Activated T-cell treated with anti-CD3 and anti-CD28 coated beads, Interleukin-2, amount 50 U/mL, for 48 hours (primary cell): ENCODE results near the gene ALDH1A1.
"Not testable (repeated sequence)": the region's sequence is repeated elsewhere in the genome, so short reads cannot be mapped to it uniquely, and the experiment has no call there.

Source experiments
- DNase-seq, 2 experiments: peaks; one replicate each; pipeline ENCODE4 v3.0.0-alpha.2; 2020

Gene ALDH1A1

GRCh38 chr9:72942451-72942850 is 10.4 kb downstream of the ALDH1A1 start:
- DNase-seq: no peak

- DNase-seq: not testable (repeated sequence)
Measured at GRCh38 chr9:72939581-72939980, 13.3 kb downstream of the ALDH1A1 start.

GRCh38 chr9:72937545-72937944 is 15.3 kb downstream of the ALDH1A1 start:
- no peak for DNase-seq

GRCh38 chr9:72936679-72937078 is 16.2 kb downstream of the ALDH1A1 start:
- no peak for DNase-seq

GRCh38 chr9:72936266-72936665 is 16.6 kb downstream of the ALDH1A1 start:
- DNase-seq: no peak

GRCh38 chr9:72935595-72935994 is 17.3 kb downstream of the ALDH1A1 start:
- DNase-seq: no peak

- DNase-seq: no peak
Measured at GRCh38 chr9:72933730-72934665, 18.9 kb downstream of the ALDH1A1 start.

GRCh38 chr9:72932619-72933018 is 20.2 kb downstream of the ALDH1A1 start:
- no peak for DNase-seq

GRCh38 chr9:72931897-72932296 is 21.0 kb downstream of the ALDH1A1 start:
- no peak for DNase-seq

GRCh38 chr9:72931437-72931836 is 21.4 kb downstream of the ALDH1A1 start:
- no peak for DNase-seq

GRCh38 chr9:72930828-72931227 is 22.0 kb downstream of the ALDH1A1 start:
- no peak for DNase-seq

GRCh38 chr9:72929542-72929941 is 23.3 kb downstream of the ALDH1A1 start:
- no peak for DNase-seq

GRCh38 chr9:72928042-72928507 is 24.8 kb downstream of the ALDH1A1 start:
- no peak for DNase-seq

GRCh38 chr9:72926506-72926905 is 26.3 kb downstream of the ALDH1A1 start:
- DNase-seq: no peak

- DNase-seq: no peak
Measured at GRCh38 chr9:72925891-72926290, 27.0 kb downstream of the ALDH1A1 start.

GRCh38 chr9:72925126-72925789 is 27.6 kb downstream of the ALDH1A1 start:
- DNase-seq: no peak

- no peak for DNase-seq
Measured at GRCh38 chr9:72924154-72924790, 28.6 kb downstream of the ALDH1A1 start.

GRCh38 chr9:72923077-72923476 is 29.8 kb downstream of the ALDH1A1 start:
- DNase-seq: no peak

GRCh38 chr9:72921888-72922654 is 30.8 kb downstream of the ALDH1A1 start:
- DNase-seq: no peak

- DNase-seq: no peak
Measured at GRCh38 chr9:72919246-72919945, 33.5 kb downstream of the ALDH1A1 start.

GRCh38 chr9:72917892-72918509 is 34.9 kb downstream of the ALDH1A1 start:
- no peak for DNase-seq

GRCh38 chr9:72915659-72916058 is 37.2 kb downstream of the ALDH1A1 start:
- DNase-seq: no peak
